Jurkat, Clone E6-1 (cell line): ENCODE results near the gene MAPKAP1.
A peak's percentile ranks its signal among the peaks of the same experiment; 100 is the strongest.

Experiments used
- DNase-seq: peaks from one replicate; pipeline ENCODE4 v3.0.0-alpha.2; 2011; ENCODE audit warnings: low read depth, low spot score
- H3K4me3 ChIP-seq: 2 replicates; pipeline ENCODE4 v1.5.1; 2011; ENCODE audit warnings: mild to moderate bottlenecking, low read length, control low read depth, moderate library complexity

The MAPKAP1 gene

GRCh38 chr9:125529589-125530515 lies 177.2 kb downstream of the MAPKAP1 start:
- no peak overlapping the region for H3K4me3 ChIP-seq
- DNase-seq = no peak

- no peak for DNase-seq
Measured at GRCh38 chr9:125529107-125529506, 177.9 kb downstream of the MAPKAP1 start.

GRCh38 chr9:125527471-125528002 lies 179.5 kb downstream of the MAPKAP1 start:
- DNase-seq = no peak

More at GRCh38 chr9:125529107-125529506, 177.9 kb downstream of the MAPKAP1 start:
- H3K4me3 ChIP-seq = no peak overlapping the region

GRCh38 chr9:125525921-125526631 lies 180.9 kb downstream of the MAPKAP1 start:
- no peak overlapping the region for H3K4me3 ChIP-seq
- no peak for DNase-seq

More at GRCh38 chr9:125527471-125528002, 179.5 kb downstream of the MAPKAP1 start:
- no peak overlapping the region for H3K4me3 ChIP-seq

- H3K4me3 ChIP-seq = no peak overlapping the region
- DNase-seq = no peak
Measured at GRCh38 chr9:125524583-125525355, 182.2 kb downstream of the MAPKAP1 start.

- H3K4me3 ChIP-seq = no peak overlapping the region
- DNase-seq = no peak
Measured at GRCh38 chr9:125523681-125524080, 183.3 kb downstream of the MAPKAP1 start.

GRCh38 chr9:125522328-125522725 lies 184.7 kb downstream of the MAPKAP1 start:
- no peak overlapping the region for H3K4me3 ChIP-seq
- DNase-seq = no peak

GRCh38 chr9:125521462-125522327 lies 185.3 kb downstream of the MAPKAP1 start:
- DNase-seq = peak; percentile 86
- peak overlapping the region; percentile 23 for H3K4me3 ChIP-seq

GRCh38 chr9:125519734-125520133 lies 187.3 kb downstream of the MAPKAP1 start:
- DNase-seq = no peak
- no peak overlapping the region for H3K4me3 ChIP-seq

- no peak for DNase-seq
- H3K4me3 ChIP-seq = no peak overlapping the region
Measured at GRCh38 chr9:125517577-125517976, 189.4 kb downstream of the MAPKAP1 start.

GRCh38 chr9:125515983-125516940 lies 190.7 kb downstream of the MAPKAP1 start:
- no peak for DNase-seq
- H3K4me3 ChIP-seq = no peak overlapping the region

- DNase-seq = no peak
- H3K4me3 ChIP-seq = no peak overlapping the region
Measured at GRCh38 chr9:125515281-125515680, 191.7 kb downstream of the MAPKAP1 start.

- no peak for DNase-seq
Measured at GRCh38 chr9:125514468-125514867, 192.5 kb downstream of the MAPKAP1 start.

GRCh38 chr9:125513668-125514413 lies 193.2 kb downstream of the MAPKAP1 start:
- no peak overlapping the region for H3K4me3 ChIP-seq
- DNase-seq = no peak

More at GRCh38 chr9:125514468-125514867, 192.5 kb downstream of the MAPKAP1 start:
- no peak overlapping the region for H3K4me3 ChIP-seq

GRCh38 chr9:125513303-125513667 lies 193.7 kb downstream of the MAPKAP1 start:
- no peak for DNase-seq
- H3K4me3 ChIP-seq = no peak overlapping the region

GRCh38 chr9:125511789-125512660 lies 195.0 kb downstream of the MAPKAP1 start:
- H3K4me3 ChIP-seq = no peak overlapping the region

More at GRCh38 chr9:125511789-125512660, 195.0 kb downstream of the MAPKAP1 start:
- no peak for DNase-seq
